Measurements from ENCODE around the gene HSF2BP.

Gene HSF2BP

DNA sequence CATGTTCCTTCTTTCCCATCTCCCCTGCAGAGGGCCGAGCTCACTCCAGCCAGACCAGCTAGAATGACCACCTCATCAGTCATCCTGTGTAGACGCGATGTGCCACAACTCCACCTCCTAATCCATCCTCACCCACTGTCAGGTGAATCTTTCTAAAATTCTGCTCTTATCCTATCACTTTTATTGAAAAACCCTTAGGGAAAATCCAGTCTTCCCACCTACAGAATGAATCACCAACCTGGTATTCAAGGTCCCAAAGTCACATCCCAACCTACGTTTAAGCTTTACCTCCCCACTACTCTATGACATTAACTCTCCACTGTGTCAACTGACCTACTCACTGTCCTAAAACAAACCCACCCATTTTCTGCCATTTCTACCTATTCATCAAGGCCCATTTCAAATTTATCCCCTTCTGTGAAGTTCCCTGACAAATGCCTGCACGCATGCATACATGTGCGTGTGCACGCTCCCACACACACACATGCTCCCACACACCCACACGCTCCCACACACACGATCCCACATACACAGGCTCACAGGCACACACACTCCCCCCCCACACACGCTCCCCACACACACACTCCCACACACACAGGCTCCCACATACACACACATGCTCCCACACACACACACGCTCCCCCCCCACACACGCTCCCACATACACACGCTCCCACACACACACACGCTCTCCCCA, 27.7 kb downstream of the HSF2BP start:
- H3K9me3 ChIP-seq (ENCODE audit: control extremely low read depth in 1 of 5, control insufficient read depth in 4 of 5, insufficient read depth in 2 of 5, low read depth in 1 of 5, low read length in 4 of 5) = peaks cover 0 to 14% (median 5%) of the 10 kb centered on the region in 5 experiments
- ChIA-PET CTCF (no interaction called here), POLR2A (no interaction called here)
- no peak for DNase-seq
- H3K27me3 ChIP-seq (replicated peaks in 2 of 5; ENCODE audit: control insufficient read depth in 4 of 5, insufficient read depth in 5 of 5, low read length in 4 of 5) = no peaks in the 10 kb centered on the region
- peaks cover 0 to 3% (median 0%) of the 10 kb centered on the region in 4 experiments for H3K36me3 ChIP-seq (ENCODE audit: control insufficient read depth in 4 of 4, insufficient read depth in 4 of 4, low read length in 3 of 4)
- no peak overlapping the region for H3K27ac ChIP-seq (ENCODE audit: insufficient read depth in 1 of 2, low read depth in 1 of 2, low read length in 2 of 2, poor library complexity in 1 of 2, severe bottlenecking in 2 of 2)
- no peaks in the 10 kb centered on the region for H3K4me1 ChIP-seq (ENCODE audit: control extremely low read depth in 1 of 4, control insufficient read depth in 4 of 4, insufficient read depth in 4 of 4, low read length in 3 of 4)
- H3K4me3 ChIP-seq (ENCODE audit: control insufficient read depth in 1 of 7, extremely low read depth in 1 of 7, insufficient read depth in 4 of 7, low read depth in 2 of 7, low read length in 6 of 7) = no peak overlapping the region
- WGBS (ENCODE audit: insufficient coverage) = 98% methylated on average over 8 of the region's 14 CpGs

DNA sequence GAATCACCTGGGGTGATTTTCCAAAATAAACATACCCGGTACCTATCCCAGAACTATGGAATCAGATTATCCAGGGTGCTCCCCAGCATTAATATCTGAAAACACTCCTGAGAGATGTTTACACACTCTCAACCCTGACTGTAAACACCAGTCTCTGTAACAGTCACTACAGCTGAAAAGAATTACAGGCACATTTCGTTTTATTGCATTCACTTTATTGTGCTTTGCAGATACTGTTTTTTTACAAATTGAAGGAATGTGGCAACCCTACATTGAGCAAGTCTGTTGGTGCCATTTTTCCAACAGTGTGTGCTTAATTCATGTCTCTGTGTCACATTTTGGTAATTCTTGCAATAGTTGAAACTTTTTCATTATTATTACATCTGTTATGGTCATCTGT, 31.8 kb downstream of the HSF2BP start:
- Histone ChIP-seq H3K4me1 (ENCODE audit: control extremely low read depth in 1 of 4, control insufficient read depth in 4 of 4, insufficient read depth in 4 of 4, low read length in 3 of 4) (peaks cover 0 to 7% (median 3%) of the 10 kb centered on the region in 4 experiments), H3K9me3 (ENCODE audit: control extremely low read depth in 1 of 5, control insufficient read depth in 4 of 5, insufficient read depth in 2 of 5, low read depth in 1 of 5, low read length in 4 of 5) (peaks cover 0 to 14% (median 5%) of the 10 kb centered on the region in 5 experiments), H3K4me3 (ENCODE audit: control insufficient read depth in 1 of 7, extremely low read depth in 1 of 7, insufficient read depth in 4 of 7, low read depth in 2 of 7, low read length in 6 of 7) (no peak overlapping the region), H3K27ac (ENCODE audit: insufficient read depth in 1 of 2, low read depth in 1 of 2, low read length in 2 of 2, poor library complexity in 1 of 2, severe bottlenecking in 2 of 2) (no peak overlapping the region), H3K27me3 (replicated peaks in 2 of 5; ENCODE audit: control insufficient read depth in 4 of 5, insufficient read depth in 5 of 5, low read length in 4 of 5) (no peaks in the 10 kb centered on the region), H3K36me3 (ENCODE audit: control insufficient read depth in 4 of 4, insufficient read depth in 4 of 4, low read length in 3 of 4) (peaks cover 0 to 3% (median 0%) of the 10 kb centered on the region in 4 experiments)
- CTCF ChIA-PET = no interaction called here
- POLR2A ChIA-PET = no interaction called here
- no peak for DNase-seq
- 100% methylated on average over 2 of the region's 2 CpGs for WGBS (ENCODE audit: insufficient coverage)

DNA sequence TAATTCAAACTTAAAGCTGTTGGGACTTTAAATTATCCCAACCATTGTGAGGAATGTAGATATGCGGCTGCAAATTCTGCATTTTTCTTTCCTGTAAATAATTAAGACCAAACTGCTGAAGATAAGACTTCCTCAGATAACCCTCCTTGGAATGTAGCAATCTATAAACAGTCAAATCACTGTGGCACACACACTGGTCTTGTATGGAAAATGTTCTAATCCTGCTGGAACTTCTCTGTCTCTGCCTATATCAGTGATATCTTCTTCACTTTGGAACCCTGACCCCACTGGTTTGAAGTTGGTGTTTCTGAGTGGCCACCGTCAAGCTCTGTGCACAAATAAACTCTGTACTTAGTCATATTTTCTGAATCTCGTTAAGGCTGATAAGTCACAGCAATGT, 32.9 kb downstream of the HSF2BP start:
- POLR2A ChIA-PET = no interaction called here
- Histone ChIP-seq H3K36me3 (ENCODE audit: control insufficient read depth in 4 of 4, insufficient read depth in 4 of 4, low read length in 3 of 4) (peaks cover 0 to 3% (median 0%) of the 10 kb centered on the region in 4 experiments), H3K27ac (ENCODE audit: insufficient read depth in 1 of 2, low read depth in 1 of 2, low read length in 2 of 2, poor library complexity in 1 of 2, severe bottlenecking in 2 of 2) (no peak overlapping the region), H3K4me1 (ENCODE audit: control extremely low read depth in 1 of 4, control insufficient read depth in 4 of 4, insufficient read depth in 4 of 4, low read length in 3 of 4) (peaks cover 0 to 7% (median 3%) of the 10 kb centered on the region in 4 experiments), H3K27me3 (replicated peaks in 2 of 5; ENCODE audit: control insufficient read depth in 4 of 5, insufficient read depth in 5 of 5, low read length in 4 of 5) (no peaks in the 10 kb centered on the region), H3K9me3 (ENCODE audit: control extremely low read depth in 1 of 5, control insufficient read depth in 4 of 5, insufficient read depth in 2 of 5, low read depth in 1 of 5, low read length in 4 of 5) (peaks cover 0 to 14% (median 5%) of the 10 kb centered on the region in 5 experiments), H3K4me3 (ENCODE audit: control insufficient read depth in 1 of 7, extremely low read depth in 1 of 7, insufficient read depth in 4 of 7, low read depth in 2 of 7, low read length in 6 of 7) (no peak overlapping the region)
- no peak for DNase-seq
- CTCF ChIA-PET = interaction anchor here (0.9 to 1.6 kb wide), 2 partner anchors 19 to 424 kb away, joined by 3 read pairs; no protein-coding TSS in a partner anchor
- WGBS (ENCODE audit: insufficient coverage) = 83% methylated on average over 3 of the region's 3 CpGs

DNA sequence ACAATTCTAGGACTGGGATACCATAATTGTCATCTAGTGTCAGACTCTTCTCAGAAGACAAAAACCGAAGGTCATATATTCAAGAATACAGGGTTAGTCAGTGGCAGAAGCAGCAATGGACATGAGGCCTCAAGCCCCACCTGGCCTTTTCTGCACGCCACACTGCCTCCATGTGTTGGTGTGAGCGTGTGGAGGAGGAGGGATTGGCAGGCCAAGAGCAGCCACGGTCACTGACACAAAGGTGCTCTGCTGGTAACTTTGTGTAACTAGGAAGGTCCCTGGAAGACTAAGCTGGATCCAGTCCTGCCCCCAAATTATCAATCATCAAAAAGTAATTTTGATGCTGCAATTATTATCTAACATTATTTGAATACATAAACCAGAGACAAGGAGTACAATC, 34.9 kb downstream of the HSF2BP start:
- peaks cover 0 to 30% (median 11%) of the 10 kb centered on the region in 5 experiments for H3K9me3 ChIP-seq (ENCODE audit: control extremely low read depth in 1 of 5, control insufficient read depth in 4 of 5, insufficient read depth in 2 of 5, low read depth in 1 of 5, low read length in 4 of 5)
- H3K27ac ChIP-seq (ENCODE audit: insufficient read depth in 1 of 2, low read depth in 1 of 2, low read length in 2 of 2, poor library complexity in 1 of 2, severe bottlenecking in 2 of 2) = no peak overlapping the region
- CTCF ChIA-PET = interaction anchor here (1.9 kb wide), 1 partner anchor 21 kb away, joined by 5 read pairs; no protein-coding TSS in a partner anchor
- DNase-seq = no peak
- H3K4me1 ChIP-seq (ENCODE audit: control extremely low read depth in 1 of 4, control insufficient read depth in 4 of 4, insufficient read depth in 4 of 4, low read length in 3 of 4) = peaks cover 0 to 7% (median 3%) of the 10 kb centered on the region in 4 experiments
- WGBS (ENCODE audit: insufficient coverage) = 100% methylated on average over 3 of the region's 4 CpGs
- POLR2A ChIA-PET = no interaction called here
- H3K27me3 ChIP-seq (replicated peaks in 2 of 5; ENCODE audit: control insufficient read depth in 4 of 5, insufficient read depth in 5 of 5, low read length in 4 of 5) = no peaks in the 10 kb centered on the region
- no peak overlapping the region for H3K4me3 ChIP-seq (ENCODE audit: control insufficient read depth in 1 of 7, extremely low read depth in 1 of 7, insufficient read depth in 4 of 7, low read depth in 2 of 7, low read length in 6 of 7)
- peaks cover 0 to 3% (median under 1%) of the 10 kb centered on the region in 4 experiments for H3K36me3 ChIP-seq (ENCODE audit: control insufficient read depth in 4 of 4, insufficient read depth in 4 of 4, low read length in 3 of 4)

DNA sequence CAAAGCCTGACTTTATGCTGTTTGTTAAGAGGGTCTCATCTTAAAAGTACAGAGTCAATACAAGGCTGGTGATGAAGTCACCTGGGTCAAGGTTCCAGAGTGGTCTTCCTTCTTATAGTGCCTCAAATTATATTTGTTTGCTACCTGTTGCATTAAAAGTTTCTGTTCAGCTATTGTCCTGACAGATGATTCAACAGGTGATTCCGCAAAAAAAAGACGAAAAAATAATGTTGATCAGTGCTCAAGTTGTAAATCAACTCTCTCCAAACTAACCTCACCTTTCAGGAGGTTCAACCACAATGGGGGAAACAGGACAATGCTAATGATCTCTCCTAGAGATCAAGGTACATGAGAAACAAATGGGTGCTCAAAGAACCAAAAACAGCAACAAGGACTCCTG, 35.7 kb downstream of the HSF2BP start:
- Histone ChIP-seq H3K4me3 (ENCODE audit: control insufficient read depth in 1 of 7, extremely low read depth in 1 of 7, insufficient read depth in 4 of 7, low read depth in 2 of 7, low read length in 6 of 7) (no peak overlapping the region), H3K36me3 (ENCODE audit: control insufficient read depth in 4 of 4, insufficient read depth in 4 of 4, low read length in 3 of 4) (peaks cover 0 to 3% (median under 1%) of the 10 kb centered on the region in 4 experiments), H3K27ac (ENCODE audit: insufficient read depth in 1 of 2, low read depth in 1 of 2, low read length in 2 of 2, poor library complexity in 1 of 2, severe bottlenecking in 2 of 2) (no peak overlapping the region), H3K27me3 (replicated peaks in 2 of 5; ENCODE audit: control insufficient read depth in 4 of 5, insufficient read depth in 5 of 5, low read length in 4 of 5) (no peaks in the 10 kb centered on the region), H3K4me1 (ENCODE audit: control extremely low read depth in 1 of 4, control insufficient read depth in 4 of 4, insufficient read depth in 4 of 4, low read length in 3 of 4) (peaks cover 0 to 7% (median 3%) of the 10 kb centered on the region in 4 experiments), H3K9me3 (ENCODE audit: control extremely low read depth in 1 of 5, control insufficient read depth in 4 of 5, insufficient read depth in 2 of 5, low read depth in 1 of 5, low read length in 4 of 5) (peaks cover 0 to 25% (median 8%) of the 10 kb centered on the region in 5 experiments)
- POLR2A ChIA-PET = no interaction called here
- CTCF ChIA-PET = interaction anchor here (1.9 kb wide), 1 partner anchor 21 kb away, joined by 5 read pairs; no protein-coding TSS in a partner anchor
- 100% methylated on average over 2 of the region's 2 CpGs for WGBS (ENCODE audit: insufficient coverage)
- no peak for DNase-seq

DNA sequence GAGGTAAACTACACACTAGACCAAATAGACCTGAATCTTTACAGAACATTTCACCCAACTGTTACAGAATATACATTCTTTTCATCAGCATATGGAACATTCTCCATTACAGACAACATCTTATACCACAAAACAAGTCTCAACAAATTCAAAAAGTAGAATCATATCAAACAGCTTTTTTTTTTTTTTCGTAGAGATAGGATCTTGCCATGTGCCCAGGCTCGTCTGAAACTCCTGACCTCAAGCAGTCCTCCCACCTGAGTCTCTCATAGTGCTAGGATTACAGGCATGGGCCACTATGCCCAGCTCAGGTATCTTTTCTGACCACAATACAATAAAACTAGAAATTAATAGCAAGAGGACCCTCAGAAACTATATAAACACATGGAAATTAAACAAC, 36.5 kb downstream of the HSF2BP start:
- no peak for DNase-seq
- no peak overlapping the region for H3K27ac ChIP-seq (ENCODE audit: insufficient read depth in 1 of 2, low read depth in 1 of 2, low read length in 2 of 2, poor library complexity in 1 of 2, severe bottlenecking in 2 of 2)
- no peak overlapping the region for H3K4me3 ChIP-seq (ENCODE audit: control insufficient read depth in 1 of 7, extremely low read depth in 1 of 7, insufficient read depth in 4 of 7, low read depth in 2 of 7, low read length in 6 of 7)
- no peaks in the 10 kb centered on the region for H3K27me3 ChIP-seq (replicated peaks in 2 of 5; ENCODE audit: control insufficient read depth in 4 of 5, insufficient read depth in 5 of 5, low read length in 4 of 5)
- WGBS (ENCODE audit: insufficient coverage) = 81% methylated on average over 2 of the region's 2 CpGs
- POLR2A ChIA-PET = no interaction called here
- H3K36me3 ChIP-seq (ENCODE audit: control insufficient read depth in 4 of 4, insufficient read depth in 4 of 4, low read length in 3 of 4) = peaks cover 0 to 2% (median 0%) of the 10 kb centered on the region in 4 experiments
- CTCF ChIA-PET = no interaction called here
- peaks cover 0 to 7% (median 3%) of the 10 kb centered on the region in 4 experiments for H3K4me1 ChIP-seq (ENCODE audit: control extremely low read depth in 1 of 4, control insufficient read depth in 4 of 4, insufficient read depth in 4 of 4, low read length in 3 of 4)
- peaks cover 0 to 17% (median 8%) of the 10 kb centered on the region in 5 experiments for H3K9me3 ChIP-seq (ENCODE audit: control extremely low read depth in 1 of 5, control insufficient read depth in 4 of 5, insufficient read depth in 2 of 5, low read depth in 1 of 5, low read length in 4 of 5)

DNA sequence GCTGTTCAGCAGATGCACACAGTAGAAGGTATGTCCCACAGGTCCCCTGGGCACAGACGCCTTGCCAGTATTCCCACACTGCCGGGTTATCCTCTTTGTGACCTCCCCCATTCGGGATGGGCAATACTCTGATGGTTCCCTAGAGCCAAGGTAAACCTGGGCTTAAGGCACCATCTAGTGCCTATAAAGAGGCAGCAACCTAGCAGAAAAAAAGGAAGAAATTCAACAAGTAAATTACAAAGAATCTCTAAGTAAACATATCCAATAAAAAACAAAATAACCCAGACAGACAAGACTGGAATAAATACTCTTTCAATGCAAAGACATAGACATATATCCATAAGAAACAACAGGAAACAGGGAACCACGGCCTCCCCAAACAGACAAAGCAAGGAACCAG, 39.4 kb downstream of the HSF2BP start:
- Histone ChIP-seq H3K9me3 (ENCODE audit: control extremely low read depth in 1 of 5, control insufficient read depth in 4 of 5, insufficient read depth in 2 of 5, low read depth in 1 of 5, low read length in 4 of 5) (peaks cover 0 to 16% (median 8%) of the 10 kb centered on the region in 5 experiments), H3K4me1 (ENCODE audit: control extremely low read depth in 1 of 4, control insufficient read depth in 4 of 4, insufficient read depth in 4 of 4, low read length in 3 of 4) (no peaks in the 10 kb centered on the region), H3K36me3 (ENCODE audit: control insufficient read depth in 4 of 4, insufficient read depth in 4 of 4, low read length in 3 of 4) (peaks cover 0 to 2% (median 0%) of the 10 kb centered on the region in 4 experiments), H3K4me3 (ENCODE audit: control insufficient read depth in 1 of 7, extremely low read depth in 1 of 7, insufficient read depth in 4 of 7, low read depth in 2 of 7, low read length in 6 of 7) (no peak overlapping the region), H3K27me3 (replicated peaks in 2 of 5; ENCODE audit: control insufficient read depth in 4 of 5, insufficient read depth in 5 of 5, low read length in 4 of 5) (no peaks in the 10 kb centered on the region), H3K27ac (ENCODE audit: insufficient read depth in 1 of 2, low read depth in 1 of 2, low read length in 2 of 2, poor library complexity in 1 of 2, severe bottlenecking in 2 of 2) (no peak overlapping the region)
- POLR2A ChIA-PET = no interaction called here
- CTCF ChIA-PET = interaction anchor here (1.2 to 2.1 kb wide), 2 partner anchors 9 to 22 kb away, joined by 5 to 7 read pairs; no protein-coding TSS in a partner anchor
- DNase-seq = no peak
- WGBS (ENCODE audit: insufficient coverage) = 100% methylated on average over 3 of the region's 4 CpGs
